ENCODE measurements around the gene POLD1. TPM values are rescaled to one million over a fixed set of nuclear protein-coding genes. Genes with fewer than 3 reads are reported as not detected.
A peak's percentile ranks its signal among the peaks of the same experiment; 100 is the strongest.

POLD1 gene
- total and polyA plus RNA-seq, 2 of the 13 experiments (the other 11 are each of a cell fraction or from before 2014, with no cell fraction given) = 17.4 to 54.0 TPM

DNA sequence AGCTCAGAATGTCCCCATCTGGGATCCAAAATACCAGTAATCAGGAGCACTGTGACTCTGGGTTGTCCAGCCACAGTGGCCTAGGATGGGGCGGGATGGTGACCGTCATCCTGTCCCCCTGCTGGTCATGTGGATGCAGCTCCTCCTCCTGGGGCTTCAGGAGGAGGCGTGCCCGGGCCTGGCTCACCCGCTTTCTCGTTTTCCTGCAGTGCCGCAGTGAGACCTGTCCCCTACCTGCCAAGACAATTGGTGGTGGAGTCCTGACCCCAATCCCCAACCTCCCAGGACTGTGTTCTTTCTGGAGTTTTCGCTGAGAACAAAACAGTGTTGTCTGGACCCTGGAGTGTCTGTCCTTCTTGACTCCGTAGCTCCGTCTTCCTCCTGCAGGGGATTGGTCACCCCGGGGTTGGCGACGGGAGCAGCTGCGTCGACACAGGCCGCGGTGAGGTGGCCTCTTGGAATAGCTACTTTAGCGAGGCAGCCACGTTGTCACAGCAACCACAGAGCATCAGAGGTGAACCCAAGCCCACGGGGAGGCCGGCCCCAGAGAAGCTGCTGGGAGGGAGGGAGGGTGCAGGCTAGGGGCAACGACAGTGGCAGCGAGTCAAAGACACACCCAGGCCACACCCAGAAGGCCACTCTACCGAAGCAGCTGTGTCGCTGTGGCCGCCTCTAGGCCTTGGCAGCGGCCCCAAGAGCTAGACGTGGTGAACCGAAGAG, 82.0 kb downstream of the POLD1 start:
- Histone ChIP-seq H3K9ac (ENCODE audit: insufficient read depth, low read depth, low read length) (0 out of 2 replicates have a peak overlapping the region, but pooled peaks have one; percentile 26), H3K9me3 (ENCODE audit: low read length) (no peaks in the 10 kb centered on the region), H3K4me2 (ENCODE audit: low read depth, low read length) (peak overlapping the region; percentile 77; the same call in 1 of the 2 replicates), H3K4me1 (ENCODE audit: insufficient read depth, low read length) (peaks cover 41% of the 10 kb centered on the region), H4K20me1 (ENCODE audit: insufficient read depth, low read length) (no peaks in the 10 kb centered on the region), H3K36me3 (replicated peaks in 1 of 2; ENCODE audit: control insufficient read depth in 1 of 2, insufficient read depth in 2 of 2, low read length in 2 of 2) (no peaks in the 10 kb centered on the region), H2AFZ (ENCODE audit: low read length) (no peak overlapping the region), H3K79me2 (ENCODE audit: insufficient read depth, low read length) (no peaks in the 10 kb centered on the region), H3K27me3 (ENCODE audit: control insufficient read depth in 1 of 2, insufficient read depth in 2 of 2, low read length in 2 of 2) (no peaks in the 10 kb centered on the region), H3K27ac (ENCODE audit: extremely low read length, insufficient read depth, low read length) (no peak overlapping the region), H3K4me3 (replicated peaks in 1 of 3; ENCODE audit: insufficient read depth in 1 of 3, low read depth in 2 of 3, low read length in 3 of 3) (peak overlapping the region in 1 of 3 experiments; percentile 18; a peak in 1 of 6 replicates)
- ATAC-seq (peak; percentile 81), DNase-seq (ENCODE audit: low spot score) (peak; percentile 34), FAIRE-seq (no peak)
- in situ Hi-C loops (cut with HindIII; ENCODE audit: extremely low pct_ligation_motif_present, low pct_unique_long_range_greater_than_20kb) = loop anchor here (10.0 kb wide), 1 partner anchor 91 kb away; the partner anchor contains the start of gene NR1H2
- 0 out of 2 replicates have a peak, but pooled peaks have one; percentile 41 for TF ChIP-seq ZNF263 (CRISPR knock-in tag; IDR thresholded peaks at IDR 0.05)
- 0 out of 2 replicates have a peak, but pooled peaks have one; percentile 15 for TF ChIP-seq TAF1 (CRISPR knock-in tag; IDR thresholded peaks at IDR 0.05)
- TF ChIP-seq, protein P1, sequence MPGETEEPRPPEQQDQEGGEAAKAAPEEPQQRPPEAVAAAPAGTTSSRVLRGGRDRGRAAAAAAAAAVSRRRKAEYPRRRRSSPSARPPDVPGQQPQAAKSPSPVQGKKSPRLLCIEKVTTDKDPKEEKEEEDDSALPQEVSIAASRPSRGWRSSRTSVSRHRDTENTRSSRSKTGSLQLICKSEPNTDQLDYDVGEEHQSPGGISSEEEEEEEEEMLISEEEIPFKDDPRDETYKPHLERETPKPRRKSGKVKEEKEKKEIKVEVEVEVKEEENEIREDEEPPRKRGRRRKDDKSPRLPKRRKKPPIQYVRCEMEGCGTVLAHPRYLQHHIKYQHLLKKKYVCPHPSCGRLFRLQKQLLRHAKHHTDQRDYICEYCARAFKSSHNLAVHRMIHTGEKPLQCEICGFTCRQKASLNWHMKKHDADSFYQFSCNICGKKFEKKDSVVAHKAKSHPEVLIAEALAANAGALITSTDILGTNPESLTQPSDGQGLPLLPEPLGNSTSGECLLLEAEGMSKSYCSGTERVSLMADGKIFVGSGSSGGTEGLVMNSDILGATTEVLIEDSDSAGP (CRISPR knock-in tag; IDR thresholded peaks at IDR 0.05; ENCODE audit: borderline replicate concordance) = 0 out of 2 replicates have a peak, but pooled peaks have one; percentile 11
- 0 out of 2 replicates have a peak, but pooled peaks have one; percentile 8 for TF ChIP-seq FOSL2 (CRISPR knock-in tag; IDR thresholded peaks at IDR 0.05)
- 0 out of 2 replicates have a peak, but pooled peaks have one; percentile 28 for TF ChIP-seq RAD21 (CRISPR knock-in tag; IDR thresholded peaks at IDR 0.05)
- no peak for TF ChIP-seq SP1 (IDR thresholded peaks at IDR 0.05)
- peak; percentile 55 for TF ChIP-seq SP1 (CRISPR knock-in tag; IDR thresholded peaks at IDR 0.05)
- 0 out of 2 replicates have a peak, but pooled peaks have one; percentile 32 for TF ChIP-seq SP5 (CRISPR knock-in tag; IDR thresholded peaks at IDR 0.05; ENCODE audit: borderline replicate concordance, low read depth)
- no peak for TF ChIP-seq ZNF335 (CRISPR knock-in tag; IDR thresholded peaks at IDR 0.05)
- TF ChIP-seq HDAC1 (CRISPR knock-in tag; IDR thresholded peaks at IDR 0.05) = no peak
- peak; percentile 58 for TF ChIP-seq CTCF (CRISPR knock-in tag; IDR thresholded peaks at IDR 0.05)
- no peak for TF ChIP-seq ZFYVE20 (CRISPR knock-in tag; IDR thresholded peaks at IDR 0.05; ENCODE audit: borderline replicate concordance, low read depth)
- CTCF ChIA-PET (ENCODE audit: low intra/inter-chr PET ratio, low total read pairs) = interaction anchor here (1.2 kb wide), 1 partner anchor 98 kb away, joined by 7 read pairs; no protein-coding TSS in a partner anchor
- BruUV-seq (replicated peaks) = no TSS peak
- intact Hi-C loops (cut with micrococcal nuclease; ENCODE audit: unreplicated experiment) = no loop called here
- 22% methylated on average over 11 of the region's 29 CpGs for WGBS (ENCODE audit: low lambda C conversion rate)
- POLR2A ChIA-PET = interaction anchor here (1.1 to 1.3 kb wide), 2 partner anchors 90 to 98 kb away, joined by 3 to 5 read pairs; partner anchors contain the start of gene NR1H2

Measured in HepG2 (cell line).